Activated CD4-positive, alpha-beta T cell treated with anti-CD3 and anti-CD28 coated beads, Interleukin-2, Interleukin-6, amounts not matched to agents 100 ng/mL and 50 ng/mL, durations not matched to agents 16 hours and 8 hours (primary cell): ENCODE data around the gene ADAMTSL2.

ENCODE experiments used
- DNase-seq: peaks from one replicate; pipeline ENCODE4 v3.0.0-alpha.2; 2020

ADAMTSL2 gene

DNA sequence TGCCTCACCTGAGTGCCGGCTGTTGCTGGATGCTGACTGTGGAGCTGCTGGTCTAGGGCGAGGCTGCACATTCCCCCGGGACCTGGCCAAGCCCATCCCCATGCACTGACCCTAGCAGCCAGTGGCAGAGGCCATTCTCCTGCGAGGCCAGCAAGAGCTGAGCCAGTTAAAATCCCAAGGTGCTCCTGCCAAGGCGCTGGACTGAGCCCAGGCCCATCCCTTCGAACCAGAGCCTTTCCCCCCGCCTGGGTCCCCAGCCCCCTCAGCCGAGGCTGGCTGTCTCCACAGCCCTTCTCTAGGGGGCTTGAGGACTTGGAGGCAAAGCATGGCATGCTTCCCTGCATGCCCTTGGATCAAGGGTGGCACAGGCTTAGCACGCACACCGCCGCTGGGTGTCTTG, 1.6 kb downstream of the ADAMTSL2 start:
- no peak for DNase-seq

DNA sequence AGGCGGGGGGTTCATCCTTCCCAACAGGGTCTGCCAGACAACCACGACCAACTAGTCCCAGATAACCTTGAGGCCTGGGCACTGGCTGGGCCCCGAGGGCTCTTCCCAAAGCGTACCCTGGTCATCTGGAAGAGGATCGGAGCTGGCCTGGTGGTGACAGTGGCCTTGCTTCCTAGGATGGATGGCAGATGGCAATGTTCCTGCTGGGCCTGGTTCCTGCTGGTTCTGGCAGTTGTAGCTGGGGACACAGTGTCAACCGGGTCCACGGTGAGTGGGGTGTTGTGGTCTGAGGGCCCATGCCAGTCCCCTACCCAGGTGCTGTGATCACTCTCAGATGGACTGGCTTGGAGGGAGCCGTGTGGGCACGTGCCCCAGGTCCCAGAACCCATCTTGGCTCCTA, 2.0 kb downstream of the ADAMTSL2 start:
- no peak for DNase-seq

DNA sequence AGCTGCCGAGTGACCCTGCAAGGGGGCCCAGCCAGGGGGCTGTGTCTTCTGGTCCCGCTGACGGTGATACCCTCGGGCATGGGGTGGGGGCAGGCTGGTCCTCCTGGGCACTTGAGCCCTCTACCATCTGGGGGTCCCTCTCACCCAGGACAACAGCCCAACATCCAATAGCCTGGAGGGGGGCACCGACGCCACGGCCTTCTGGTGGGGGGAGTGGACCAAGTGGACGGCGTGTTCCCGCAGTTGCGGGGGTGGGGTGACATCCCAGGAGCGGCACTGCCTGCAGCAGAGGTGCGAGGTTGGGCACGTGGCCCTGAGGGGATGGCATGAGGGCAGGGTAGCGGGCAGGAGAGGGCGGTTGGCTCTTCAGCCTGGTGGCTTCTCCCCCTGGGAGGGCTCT, 2.8 kb downstream of the ADAMTSL2 start:
- no peak for DNase-seq

DNA sequence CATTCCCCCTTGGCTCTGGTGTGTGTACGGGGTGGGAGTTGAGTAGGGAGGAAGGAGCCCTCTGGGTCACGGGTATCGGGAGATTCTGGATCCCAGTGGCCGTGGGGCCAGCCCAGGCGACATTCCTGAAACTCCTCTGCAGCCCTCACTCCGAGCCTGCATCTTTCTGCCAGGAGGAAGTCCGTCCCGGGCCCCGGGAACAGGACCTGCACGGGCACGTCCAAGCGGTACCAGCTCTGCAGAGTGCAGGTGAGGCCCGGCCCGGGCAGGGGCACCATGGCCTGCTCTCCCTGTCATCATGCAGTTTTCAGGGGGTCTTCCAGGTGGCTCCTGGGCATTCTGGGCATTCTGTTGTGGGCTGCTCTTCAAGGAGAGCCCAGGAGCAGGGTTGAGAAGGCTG, 3.7 kb downstream of the ADAMTSL2 start:
- DNase-seq, result no peak

DNA sequence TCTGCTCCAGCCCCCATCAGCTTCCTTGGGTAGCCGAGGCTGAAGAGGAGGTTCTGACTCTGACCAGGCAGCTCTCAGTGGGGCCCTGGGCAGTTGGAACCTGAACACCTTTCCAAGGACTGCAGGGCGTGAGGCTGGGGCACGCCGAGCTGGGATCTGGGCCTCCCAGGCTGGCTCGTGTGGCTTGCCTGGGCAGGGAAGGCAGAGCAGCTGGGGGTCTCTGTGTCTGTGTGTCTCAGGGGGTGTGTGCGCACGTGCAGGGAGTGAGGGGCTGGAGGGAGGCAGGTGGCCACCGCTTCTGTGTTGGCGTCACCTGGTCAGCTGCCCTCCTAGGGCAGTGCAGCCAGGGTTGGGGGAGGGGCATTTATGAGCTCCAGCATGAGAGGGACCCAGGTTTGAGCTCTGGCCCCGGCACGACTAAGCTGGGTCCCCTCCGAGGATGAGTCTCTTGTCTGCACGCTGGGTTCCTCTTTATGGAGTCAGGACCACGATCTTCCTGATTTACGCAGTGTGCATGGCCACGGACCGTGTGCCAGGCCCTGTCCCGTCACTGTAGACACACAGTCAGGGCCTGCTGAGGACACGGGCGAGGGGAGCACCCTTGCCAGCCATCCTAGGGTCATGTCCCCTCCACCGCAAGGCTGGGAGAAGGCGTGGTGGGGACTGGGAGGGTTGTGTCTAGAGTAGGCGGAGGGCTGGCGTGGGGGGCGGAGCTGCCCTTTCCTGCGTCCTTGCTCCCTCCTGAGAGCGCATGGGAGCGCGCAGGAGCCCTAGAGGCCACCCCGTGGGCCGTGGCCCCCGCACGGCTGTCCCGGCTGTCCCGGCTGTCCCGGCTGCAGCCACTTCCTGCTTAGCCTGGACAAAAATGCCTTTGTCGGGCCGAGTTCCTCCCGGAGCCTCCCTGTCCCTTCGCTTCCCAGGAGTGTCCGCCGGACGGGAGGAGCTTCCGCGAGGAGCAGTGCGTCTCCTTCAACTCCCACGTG, 4.6 kb downstream of the ADAMTSL2 start:
- no peak for DNase-seq

DNA sequence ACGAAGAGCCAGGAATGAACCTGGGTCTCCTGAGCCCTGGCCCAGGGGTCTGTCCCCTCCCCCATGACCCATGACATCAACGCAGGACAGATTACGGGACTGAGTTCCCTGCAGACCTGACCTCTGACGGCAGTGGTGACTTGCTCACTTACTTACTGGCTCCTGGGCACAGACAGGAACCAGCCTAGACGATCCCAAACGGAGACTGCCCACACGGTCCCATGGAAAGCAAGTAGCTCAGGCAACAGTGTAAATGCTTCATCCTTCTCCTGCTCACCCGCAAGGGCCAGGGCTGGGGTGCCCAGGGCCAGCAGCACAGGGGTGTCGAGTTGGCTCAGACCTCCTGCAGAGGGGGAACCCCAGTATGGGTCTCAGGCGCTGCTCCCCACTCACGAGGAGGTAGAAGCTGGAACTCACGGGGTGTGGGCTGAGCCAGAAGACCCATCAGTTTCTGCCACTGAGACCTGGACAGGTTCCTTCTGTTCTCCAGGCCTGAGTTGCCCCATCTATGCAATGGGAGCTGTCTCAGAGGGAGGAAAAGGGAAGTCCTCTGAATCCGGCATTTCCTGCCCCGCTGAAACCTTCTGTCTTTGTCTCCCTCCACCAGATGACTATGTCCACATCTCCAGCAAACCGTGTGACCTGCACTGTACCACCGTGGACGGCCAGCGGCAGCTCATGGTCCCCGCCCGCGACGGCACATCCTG, 5.6 kb downstream of the ADAMTSL2 start:
- no peak for DNase-seq

DNA sequence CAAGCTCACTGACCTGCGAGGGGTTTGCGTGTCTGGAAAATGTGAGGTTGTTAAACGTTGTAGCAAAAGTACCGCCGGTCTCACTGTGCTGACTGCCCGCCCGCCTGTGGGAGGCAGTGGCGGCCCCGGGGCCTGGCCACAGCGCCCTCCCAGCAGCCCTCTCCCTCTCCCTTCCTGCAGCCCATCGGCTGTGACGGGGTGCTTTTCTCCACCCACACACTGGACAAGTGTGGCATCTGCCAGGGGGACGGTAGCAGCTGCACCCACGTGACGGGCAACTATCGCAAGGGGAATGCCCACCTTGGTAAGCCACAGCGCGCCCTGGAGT, 6.2 kb downstream of the ADAMTSL2 start:
- no peak for DNase-seq

DNA sequence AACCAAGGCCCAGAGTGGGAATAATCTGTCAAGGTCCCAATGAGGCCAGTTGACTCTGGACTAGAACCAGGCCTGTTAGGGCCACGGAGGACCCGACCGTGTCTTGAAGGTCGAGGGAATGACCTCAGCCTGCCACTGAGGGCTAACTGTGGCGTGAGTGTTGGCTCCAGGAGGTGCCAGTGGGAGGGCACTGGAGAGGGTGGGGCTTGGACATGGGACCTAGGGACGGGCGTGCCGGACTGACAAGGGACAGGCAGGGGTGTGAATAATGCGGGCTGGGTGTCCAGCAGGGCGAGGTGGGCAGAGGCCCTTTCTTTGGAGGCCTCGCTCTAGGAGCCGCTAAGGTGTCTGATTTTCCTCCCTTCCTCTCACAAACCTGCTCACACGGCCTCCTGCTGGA, 7.5 kb downstream of the ADAMTSL2 start:
- DNase-seq, result no peak

DNA sequence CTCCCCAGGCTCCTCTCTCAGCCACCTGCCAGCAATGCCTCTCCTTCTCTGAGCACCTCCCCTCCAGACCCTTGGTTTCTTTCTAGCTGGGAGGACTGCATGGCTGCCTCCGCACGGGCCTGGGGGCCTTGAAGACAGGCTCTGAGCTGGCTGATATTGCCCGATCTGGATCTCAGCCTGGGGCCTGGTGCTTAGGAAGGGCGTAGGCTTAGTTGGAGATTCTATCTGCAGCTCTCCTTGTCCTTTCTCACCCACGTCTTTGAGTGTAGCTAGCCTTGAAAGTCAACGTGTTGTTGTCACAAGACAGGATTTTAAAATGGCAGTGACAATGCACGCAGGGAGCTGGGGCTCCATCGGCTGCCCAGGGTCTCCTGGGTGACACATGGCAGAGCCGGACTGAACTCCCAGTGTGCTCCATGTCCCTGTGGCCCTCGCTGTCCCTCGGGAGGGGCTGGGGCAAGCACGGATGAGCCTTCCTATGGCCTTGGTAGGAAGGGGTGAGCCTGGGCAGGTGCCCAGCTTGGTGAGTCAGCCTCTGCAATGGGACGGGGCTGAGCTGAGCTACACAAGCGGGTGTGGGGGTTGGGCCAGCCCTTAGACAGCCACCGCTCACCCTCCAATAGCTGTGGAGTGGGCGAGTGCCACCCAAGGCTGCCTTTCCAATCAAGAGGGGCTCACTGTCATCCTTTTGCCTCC, 9.4 kb downstream of the ADAMTSL2 start:
- DNase-seq, result no peak

DNA sequence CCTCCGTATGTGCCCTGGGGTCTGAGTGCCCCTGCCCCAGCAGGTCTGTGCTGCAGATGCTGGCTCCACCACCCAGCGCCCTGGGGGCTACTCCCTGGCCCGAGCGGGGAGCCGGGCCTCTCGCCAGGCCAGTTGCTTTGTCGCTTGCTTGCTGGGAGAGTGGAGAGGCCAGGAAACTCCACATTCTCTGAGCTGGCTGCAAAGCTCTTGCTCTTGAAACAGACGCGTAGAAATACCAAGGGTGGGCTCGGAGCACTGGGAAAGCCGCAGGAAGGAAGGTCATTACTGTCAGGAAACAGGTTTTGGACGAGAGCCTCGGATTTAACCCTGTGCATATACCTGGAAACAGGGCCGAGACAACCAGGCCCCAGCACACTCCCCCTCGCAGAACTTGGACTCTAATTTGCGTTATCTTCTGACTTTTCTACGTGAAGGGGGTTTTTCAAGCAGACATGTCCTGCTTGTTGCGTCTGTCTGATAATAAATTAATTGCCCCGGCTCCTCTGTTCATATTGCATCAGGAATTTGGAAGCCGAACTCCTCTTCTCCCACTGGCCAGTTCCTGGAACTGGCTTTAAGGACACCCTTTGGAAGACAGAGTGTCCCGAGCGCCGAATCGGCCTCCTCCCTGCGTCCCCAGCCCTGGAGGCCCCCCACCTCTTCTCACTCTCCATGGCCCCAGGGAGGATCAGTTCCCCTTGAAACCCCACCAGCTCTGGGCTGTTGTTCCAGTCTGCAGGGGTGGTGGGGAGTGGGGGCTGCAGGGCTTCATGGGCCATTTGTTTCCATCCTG, 11.2 kb downstream of the ADAMTSL2 start:
- DNase-seq, result no peak

DNA sequence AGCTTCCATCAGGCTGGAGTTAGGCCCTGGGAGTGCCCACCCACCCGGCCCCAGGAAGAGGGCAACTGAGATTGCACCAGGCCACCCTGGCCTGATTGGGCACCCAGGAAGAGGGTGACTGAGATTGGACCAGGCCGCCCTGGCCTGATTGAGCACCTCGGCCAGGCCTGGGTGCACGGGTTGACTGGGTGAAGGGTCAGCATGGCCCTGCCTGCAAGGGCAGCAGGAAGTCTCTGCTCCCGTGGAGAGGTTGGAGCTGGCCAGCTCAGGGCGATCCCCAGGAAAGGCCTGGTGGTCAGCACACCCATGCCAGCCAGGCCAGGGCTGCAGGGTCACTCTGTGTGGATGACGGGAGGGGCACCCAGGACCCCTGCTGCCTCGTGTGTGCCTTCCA, 11.8 kb downstream of the ADAMTSL2 start:
- no peak for DNase-seq

DNA sequence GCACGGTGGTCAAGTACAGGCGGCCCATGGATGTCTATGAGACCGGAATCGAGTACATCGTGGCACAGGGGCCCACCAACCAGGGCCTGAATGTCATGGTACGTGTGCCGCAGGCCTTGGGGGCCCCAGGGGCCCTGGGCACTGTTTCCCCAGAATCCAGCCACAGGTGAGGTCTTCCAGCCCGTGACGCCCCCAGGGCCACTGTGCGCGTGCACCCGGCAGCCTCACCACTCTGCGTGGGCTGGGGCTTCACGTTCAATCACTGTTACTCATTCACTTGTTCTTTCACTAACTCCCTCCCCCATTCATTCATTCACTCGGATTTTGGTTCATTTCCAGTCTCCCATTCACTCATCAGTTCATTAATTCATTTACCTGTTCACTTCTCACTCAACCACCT, 12.6 kb downstream of the ADAMTSL2 start:
- no peak for DNase-seq

DNA sequence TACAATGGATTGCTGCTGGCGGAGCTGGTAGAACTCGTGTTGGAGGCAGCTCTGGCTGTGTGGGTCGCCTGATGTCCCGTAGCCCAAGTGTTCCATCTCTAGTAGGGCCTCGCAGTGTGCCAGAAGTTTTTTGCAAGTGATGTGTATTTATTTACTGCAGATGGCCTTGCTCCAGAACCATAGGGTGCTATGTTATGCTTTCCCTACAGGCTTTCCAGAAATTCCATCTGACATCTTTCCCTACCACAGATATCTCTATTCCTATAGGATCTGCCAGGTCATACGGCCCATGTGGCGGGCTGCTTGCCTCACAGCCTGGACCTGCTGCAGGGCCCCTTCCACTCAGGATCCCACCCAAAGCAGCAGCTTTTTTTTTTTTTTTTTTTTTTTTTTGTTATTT, 16.9 kb downstream of the ADAMTSL2 start:
- DNase-seq, result no peak

DNA sequence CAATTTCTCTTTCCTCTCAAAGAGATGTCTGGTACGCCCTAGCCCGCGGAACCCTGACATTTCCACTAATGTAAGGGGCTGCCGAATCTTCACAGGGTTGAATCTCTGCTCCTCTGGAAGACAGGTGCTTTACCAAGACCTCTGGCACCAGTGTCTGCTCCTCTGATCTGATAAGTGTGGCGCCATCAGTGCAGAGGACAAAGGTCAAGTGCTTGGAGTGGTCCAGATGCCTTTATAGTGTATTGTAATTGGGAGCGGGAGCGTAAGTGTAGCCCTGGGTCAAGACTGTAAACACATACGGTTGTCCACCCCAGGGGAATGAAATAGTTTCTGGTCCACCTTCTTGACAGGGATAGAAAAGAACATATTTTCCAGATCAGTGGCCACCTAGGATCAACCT, 17.7 kb downstream of the ADAMTSL2 start:
- no peak for DNase-seq

DNA sequence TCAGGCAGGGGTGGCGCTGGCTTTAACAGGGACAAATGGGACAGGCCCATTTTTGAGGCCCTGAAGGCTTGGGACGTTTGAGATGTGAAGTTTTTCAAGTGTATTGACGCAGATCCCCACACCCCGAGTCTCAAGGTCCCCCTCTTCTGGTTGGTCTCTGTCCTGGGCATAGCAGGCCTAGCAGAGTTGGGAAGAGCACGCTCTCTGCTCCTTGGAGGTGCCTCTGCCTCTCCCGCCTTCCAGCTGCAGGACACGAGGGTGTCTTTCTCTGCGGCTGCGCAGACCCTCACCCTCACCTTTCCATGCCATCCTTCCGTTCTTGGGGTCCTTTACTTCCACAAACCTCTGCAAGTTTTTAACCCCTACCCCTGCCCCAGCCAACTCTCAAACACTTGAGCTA, 18.6 kb downstream of the ADAMTSL2 start:
- DNase-seq, result no peak

DNA sequence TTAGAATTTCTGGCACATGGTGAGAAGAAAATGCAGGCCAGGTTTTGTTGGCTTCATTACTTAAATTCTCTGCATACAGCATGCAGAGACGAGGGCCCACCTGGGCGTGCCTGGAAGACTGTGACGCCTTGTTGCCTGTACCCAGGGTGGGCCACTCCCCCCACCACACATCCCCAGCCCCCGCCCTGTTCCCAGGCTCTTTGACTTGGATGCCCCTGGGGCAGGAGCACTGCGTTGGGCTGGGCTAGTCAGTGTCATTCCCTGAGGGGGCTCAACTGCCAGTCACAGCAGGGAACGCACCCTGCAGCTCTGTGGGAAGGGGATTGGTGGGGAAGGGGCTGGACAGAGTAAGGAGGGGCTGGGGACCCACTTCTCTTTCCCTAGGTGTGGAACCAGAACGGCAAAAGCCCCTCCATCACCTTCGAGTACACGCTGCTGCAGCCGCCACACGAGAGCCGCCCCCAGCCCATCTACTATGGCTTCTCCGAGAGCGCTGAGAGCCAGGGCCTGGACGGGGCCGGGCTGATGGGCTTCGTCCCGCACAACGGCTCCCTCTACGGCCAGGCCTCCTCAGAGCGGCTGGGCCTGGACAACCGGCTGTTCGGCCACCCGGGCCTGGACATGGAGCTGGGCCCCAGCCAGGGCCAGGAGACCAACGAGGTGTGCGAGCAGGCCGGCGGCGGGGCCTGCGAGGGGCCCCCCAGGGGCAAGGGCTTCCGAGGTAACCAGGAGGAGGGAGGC, 19.6 kb downstream of the ADAMTSL2 start:
- DNase-seq, result no peak

DNA sequence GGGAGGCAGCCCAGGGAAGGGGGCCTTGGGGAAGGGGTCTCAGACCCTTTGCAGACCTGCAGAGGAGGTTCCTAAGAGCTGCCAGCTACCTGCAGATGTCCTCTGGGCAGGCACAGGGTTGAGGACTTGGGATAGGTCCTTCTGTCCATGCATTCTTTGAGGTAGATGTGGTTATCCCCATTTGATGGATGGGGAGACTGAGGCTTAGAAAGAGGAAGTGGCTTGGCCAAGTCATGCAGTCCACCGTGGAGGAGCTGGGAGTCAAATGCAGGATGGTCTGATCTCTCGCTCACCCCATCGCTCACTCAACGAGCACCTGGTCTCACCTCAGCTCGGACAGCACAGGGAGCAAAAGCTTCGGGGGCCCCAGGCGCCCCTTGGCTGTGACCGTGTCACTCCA, 20.2 kb downstream of the ADAMTSL2 start:
- no peak for DNase-seq

DNA sequence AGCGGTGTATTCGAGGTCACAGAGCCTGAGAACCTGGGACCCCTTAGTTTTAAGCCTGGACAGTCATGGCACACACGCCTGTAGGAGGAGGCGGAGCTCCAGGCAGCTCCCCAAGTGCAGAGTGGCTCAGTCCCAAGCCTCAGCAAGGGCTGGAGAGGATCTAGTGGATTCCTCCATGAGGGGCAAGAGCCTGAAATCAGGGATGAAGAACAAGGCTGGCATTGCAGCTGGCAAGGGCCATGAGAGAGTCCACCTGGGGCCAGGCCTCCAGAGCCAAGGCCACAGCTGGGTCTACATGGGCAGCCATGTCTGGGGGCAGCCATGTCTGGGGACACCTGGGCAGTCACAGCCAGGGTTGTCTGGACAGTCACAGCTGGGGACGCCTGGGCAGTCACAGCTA, 21.9 kb downstream of the ADAMTSL2 start:
- no peak for DNase-seq

DNA sequence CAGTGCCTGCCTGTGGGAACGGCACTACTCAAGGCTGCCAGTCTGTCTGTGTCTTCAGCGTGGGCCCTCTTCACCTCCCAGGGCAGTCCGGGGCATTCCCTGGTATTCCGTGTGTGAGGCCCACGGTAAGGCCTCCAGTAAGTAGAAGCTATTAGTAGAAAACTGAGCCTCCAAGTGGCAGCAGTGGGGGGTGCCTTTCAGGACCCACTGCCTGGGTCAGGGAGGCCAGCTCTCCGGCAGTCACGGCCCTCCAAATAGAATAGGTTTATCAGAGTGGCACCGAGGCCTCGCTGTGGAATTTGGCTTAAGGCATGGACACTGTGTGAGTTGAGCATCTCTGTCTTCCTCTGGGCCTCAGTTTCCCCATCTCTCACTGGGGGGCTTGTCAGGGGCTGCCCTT, 23.1 kb downstream of the ADAMTSL2 start:
- no peak for DNase-seq

DNA sequence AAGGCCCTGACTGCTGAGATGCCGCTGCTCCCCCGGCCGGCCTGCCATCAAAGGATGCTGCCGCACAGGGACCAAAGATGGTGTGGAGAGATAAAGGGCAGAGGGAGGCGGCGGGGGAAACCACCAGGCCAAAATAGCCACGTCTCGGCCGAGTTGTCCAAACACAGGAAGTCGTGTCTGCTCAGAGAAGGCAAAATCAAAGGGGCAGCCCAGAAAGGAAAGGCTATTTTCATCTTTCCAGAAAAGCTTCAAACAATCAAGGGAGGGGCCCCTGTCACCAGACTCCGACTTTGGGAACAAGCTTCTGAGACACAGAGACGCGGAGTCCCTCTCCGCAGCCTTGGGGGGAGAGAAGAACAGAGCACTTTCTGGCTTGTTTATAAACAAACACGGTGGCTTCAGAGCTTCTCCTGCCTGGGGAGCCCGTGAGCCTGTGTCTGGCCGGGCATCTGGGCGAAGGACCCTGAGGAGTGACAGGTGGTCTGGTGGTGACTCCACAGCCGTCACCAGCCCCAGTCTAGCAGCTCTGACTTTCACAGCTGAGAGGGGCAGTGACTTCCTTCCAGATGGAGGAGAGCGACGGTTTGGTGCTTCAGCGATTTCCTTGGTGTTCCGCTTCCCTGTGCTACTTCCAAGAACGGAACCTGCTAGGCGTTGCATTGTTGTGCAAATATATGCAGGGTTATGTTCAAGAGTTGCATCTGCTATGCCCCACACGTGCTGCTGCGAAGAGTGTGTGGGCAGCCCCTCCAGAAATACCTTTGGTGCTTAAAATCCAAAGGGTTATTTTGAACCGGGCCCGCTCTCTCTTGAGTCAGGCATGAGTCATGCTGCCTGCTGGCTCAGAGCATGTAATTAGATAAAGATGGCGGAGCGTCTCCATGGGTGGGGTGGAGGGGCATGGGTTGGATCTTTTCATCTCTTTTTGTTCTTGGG, 24.0 kb downstream of the ADAMTSL2 start:
- DNase-seq, result peak; percentile 14

DNA sequence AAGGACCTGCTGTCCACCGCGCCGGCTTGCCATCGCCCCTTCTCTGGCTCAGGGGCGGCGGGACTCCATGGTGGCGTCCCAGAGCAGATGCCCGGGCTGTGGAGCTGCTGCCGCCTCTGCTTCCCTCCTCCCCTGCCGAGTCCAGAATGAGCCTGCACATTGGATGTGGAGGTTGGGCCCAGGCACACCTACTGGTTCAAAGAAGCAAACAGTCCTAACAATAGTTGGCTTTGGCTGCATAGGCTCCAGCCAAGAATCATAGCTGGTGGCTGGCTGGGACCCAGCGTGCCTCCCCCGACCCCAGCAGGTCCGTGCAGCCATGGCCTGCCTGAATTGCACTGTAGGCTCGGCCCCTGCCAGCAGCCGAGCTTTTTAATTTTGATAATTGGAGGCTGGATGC, 25.8 kb downstream of the ADAMTSL2 start:
- no peak for DNase-seq
